ENCODE data around the gene CADPS2. TPM values are rescaled to one million over a fixed set of nuclear protein-coding genes. Genes with fewer than 3 reads are reported as not detected.

CADPS2 gene
- total and polyA plus RNA-seq, 2 of the 8 experiments (the other 6 are each of a cell fraction or from before 2014, with no cell fraction given) = 8.9 to 22.3 TPM

- TF ChIP-seq SIN3A (conservative IDR thresholded peaks at IDR 0.05 in 1 of 2, IDR thresholded peaks at IDR 0.05 in 1 of 2; ENCODE audit: low read depth in 1 of 2, low read length in 2 of 2) (no peak), TBP (IDR thresholded peaks at IDR 0.05; ENCODE audit: low read depth, low read length) (no peak)
- Histone ChIP-seq H3K4me3 (ENCODE audit: extremely low read depth in 1 of 4, insufficient read depth in 2 of 4, low read depth in 3 of 4, low read length in 4 of 4) (no peak overlapping the region), H3K14ac (ENCODE audit: insufficient read length) (no peak overlapping the region), H3K27me3 (replicated peaks in 1 of 4; ENCODE audit: control insufficient read depth in 3 of 4, extremely low read depth in 1 of 4, insufficient read depth in 3 of 4, low read length in 3 of 4) (peaks cover 0 to 1% (median 0%) of the 10 kb centered on the region in 4 experiments; a peak in 1 of 7 replicates), H3K4me1 (replicated peaks in 1 of 4; ENCODE audit: control insufficient read depth in 3 of 4, insufficient read depth in 4 of 4, low read length in 3 of 4) (no peaks in the 10 kb centered on the region), H3K27ac (ENCODE audit: low read depth, low read length) (no peak overlapping the region), H4K8ac (ENCODE audit: extremely low read depth, insufficient read depth, low read length) (no peak overlapping the region), H2BK12ac (ENCODE audit: low read depth, low read length) (no peak overlapping the region), H4K20me1 (replicated peaks in 1 of 2; ENCODE audit: control insufficient read depth in 1 of 2, insufficient read depth in 2 of 2, low read length in 2 of 2) (no peaks in the 10 kb centered on the region), H3K56ac (replicated peaks; ENCODE audit: insufficient read length, low read depth, low read length) (no peak overlapping the region), H2AFZ (ENCODE audit: low read length) (no peak overlapping the region), H2BK5ac (ENCODE audit: low read depth, low read length) (no peak overlapping the region), H3K23ac (ENCODE audit: insufficient read length) (no peak overlapping the region), H3K36me3 (ENCODE audit: control insufficient read depth in 2 of 4, insufficient read depth in 4 of 4, low read length in 3 of 4) (no peaks in the 10 kb centered on the region), H2AK5ac (ENCODE audit: low read depth, low read length) (no peak overlapping the region), H3K4ac (replicated peaks; ENCODE audit: insufficient read length, low read depth, low read length) (no peak overlapping the region), H3K23me2 (ENCODE audit: low read depth, low read length) (no peaks in the 10 kb centered on the region), H4K91ac (replicated peaks; ENCODE audit: insufficient read length, low read length) (no peak overlapping the region), H2BK15ac (ENCODE audit: low read length) (no peak overlapping the region), H2BK20ac (ENCODE audit: low read length) (no peak overlapping the region), H4K5ac (ENCODE audit: insufficient read length, low read depth, low read length) (no peak overlapping the region), H2BK120ac (replicated peaks; ENCODE audit: low read depth, low read length) (no peak overlapping the region), H3K79me2 (ENCODE audit: control insufficient read depth in 1 of 2, insufficient read depth in 2 of 2, low read length in 2 of 2) (no peaks in the 10 kb centered on the region), H3K18ac (ENCODE audit: extremely low read depth, low read length) (no peak overlapping the region), H3K9ac (replicated peaks in 1 of 4; ENCODE audit: extremely low read depth in 1 of 4, low read depth in 3 of 4, low read length in 3 of 4) (no peak overlapping the region), H3K4me2 (ENCODE audit: insufficient read depth in 1 of 2, low read depth in 2 of 2, low read length in 2 of 2) (no peak overlapping the region), H3K9me3 (ENCODE audit: insufficient read depth in 2 of 2, low read depth in 1 of 2, low read length in 1 of 2) (no peaks in the 10 kb centered on the region), H3K79me1 (ENCODE audit: low read depth, low read length) (no peaks in the 10 kb centered on the region)
- DNase-seq (ENCODE audit: low read depth in 1 of 2, low spot score in 2 of 2) = no peak
- CTCF ChIA-PET (ENCODE audit: partially characterized antibody) = no interaction called here
- FAIRE-seq = no peak
- POLR2A ChIA-PET (ENCODE audit: partially characterized antibody) = no interaction called here
These were observed 58.5 kb downstream of the CADPS2 start for GRCh38 chr7:122827763-122828162.

Measured in H1 (cell line).